Adrenal gland (tissue), 19 donors: ENCODE measurements around the gene AMZ1. TPM values are rescaled to one million over a fixed set of nuclear protein-coding genes. Genes with fewer than 3 reads are reported as not detected.

Experiments
- DNase-seq, 7 donors: peaks; one replicate each; pipeline ENCODE4 v3.0.0-alpha.2; 2019 to 2020
- H3K27ac ChIP-seq, 5 donors: fragments of 200-600 bp; sonication (generic) in 4 of 5; 1 replicate in 3 of 5; 2 replicates in 2 of 5; pipeline versions ENCODE4 v1.5.1 to v1.8.0; 2016 to 2020; ENCODE audit warnings: mild to moderate bottlenecking in 1 of 5
- H3K27me3 ChIP-seq: fragments of 200-600 bp; 2 replicates; pipeline ENCODE4 v1.8.0; 2021
- H3K36me3 ChIP-seq, 2 donors: fragments of 200-600 bp; replicated peaks in 1 of 2; 1 replicate in 1 of 2; 2 replicates in 1 of 2; pipeline versions ENCODE4 v1.5.1 to v1.8.0; 2018 to 2022
- H3K4me1 ChIP-seq, 2 donors: fragments of 200-600 bp; replicated peaks in 1 of 2; 1 replicate in 1 of 2; 2 replicates in 1 of 2; pipeline versions ENCODE4 v1.5.1 to v1.8.0; 2018 to 2021
- H3K4me3 ChIP-seq, 4 donors: fragments of 200-600 bp; sonication (generic) in 3 of 4; one replicate each; pipeline ENCODE4 v1.5.1; 2016 to 2018
- H3K9me3 ChIP-seq, 3 donors: fragments of 200-600 bp; sonication (generic) in 1 of 3; replicated peaks in 1 of 3; 1 replicate in 2 of 3; 2 replicates in 1 of 3; pipeline versions ENCODE4 v1.5.1 to v1.8.0; 2016 to 2021
- POLR2A ChIP-seq, 2 donors: fragments of 450-650 bp; IDR thresholded peaks; one replicate each; pipeline ENCODE4 v1.6.1; 2017; ENCODE audit warnings: antibody characterized with exemption in 2 of 2, mild to moderate bottlenecking in 2 of 2, moderate library complexity in 1 of 2
- whole genome bisulfite sequencing, 4 donors: extraction: QIAGEN DNeasy Blood & Tissue Kit in 2 of 4; methylation state at CpG; one replicate each; pipeline versions ENCODE4 v1.1.5 to v1.1.7; 2013 to 2017; 5-methylcytosine and 5-hydroxymethylcytosine counted together
- intact Hi-C, 2 donors: fragments of 100-400 bp; cut with DNase I; formaldehyde crosslinking; loops; one replicate each; pipeline versions ENCODE4 v1.14.1 to v1.15.0; 2022 to 2023
- long read RNA-seq, 10 donors: library from polyadenylated mRNA in 3 of 10; unstranded in 2 of 10; stranded (forward) in 1 of 10; transcript quantifications; one replicate each; pipeline ENCODE4 v2.0.0 and lab custom pipeline, GENCODE V29; 2021 to 2026
- polyA plus RNA-seq, 3 donors: library from polyadenylated mRNA; stranded (reverse); fragments of 200-250 nt in 2 of 3; fragments of 350-450 nt in 1 of 3; fragmentation: Illumina TruSeq in 1 of 3; extraction: RNeasy Lipid Tissue Mini Kit (QIAGEN cat#74804) in 1 of 3; gene quantifications; one replicate each; pipeline ENCODE4 v1.2.3, GENCODE V29; 2013 to 2014
- total RNA-seq, 9 donors: library from RNA; depleted of rRNA in 4 of 9; stranded (reverse); fragments of >200 nt in 4 of 9; fragments of 120-200 nt in 1 of 9; fragmentation: NEBNext Ultra II Directional in 1 of 9; extraction: Animal tissue kit (Norgen Biotek cat#: 25700) in 1 of 9; gene quantifications; one replicate each; pipeline versions ENCODE4 v1.1.0 to v1.2.4, GENCODE V29; 2013 to 2023
- TF ChIP-seq, protein P1 (sequence below), 6 experiments: fragments of 450-650 bp in 4 of 6; fragments of 200-600 bp in 2 of 6; sonication (generic) in 1 of 6; IDR thresholded peaks; 1 replicate in 5 of 6; 2 replicates in 1 of 6; pipeline versions ENCODE4 v1.5.1 to v1.8.0; 2016 to 2021; ENCODE audit warnings: antibody characterized with exemption in 6 of 6, mild to moderate bottlenecking in 2 of 6, moderate library complexity in 1 of 6
- donor health status: healthy with polysubstance abuse.
- donor health status: Bipolar disorder and iron deficiency.
- donor health status: DM: yes; HTN: yes; CAD: no.
- donor health status: DM: no; HTN: no; CAD: no.
- donor health status: DM: no; HTN: no; CAD: no.
- donor health status: DM: yes; HTN: yes; CAD: no.

AMZ1 gene, protein sequence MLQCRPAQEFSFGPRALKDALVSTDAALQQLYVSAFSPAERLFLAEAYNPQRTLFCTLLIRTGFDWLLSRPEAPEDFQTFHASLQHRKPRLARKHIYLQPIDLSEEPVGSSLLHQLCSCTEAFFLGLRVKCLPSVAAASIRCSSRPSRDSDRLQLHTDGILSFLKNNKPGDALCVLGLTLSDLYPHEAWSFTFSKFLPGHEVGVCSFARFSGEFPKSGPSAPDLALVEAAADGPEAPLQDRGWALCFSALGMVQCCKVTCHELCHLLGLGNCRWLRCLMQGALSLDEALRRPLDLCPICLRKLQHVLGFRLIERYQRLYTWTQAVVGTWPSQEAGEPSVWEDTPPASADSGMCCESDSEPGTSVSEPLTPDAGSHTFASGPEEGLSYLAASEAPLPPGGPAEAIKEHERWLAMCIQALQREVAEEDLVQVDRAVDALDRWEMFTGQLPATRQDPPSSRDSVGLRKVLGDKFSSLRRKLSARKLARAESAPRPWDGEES
- total RNA-seq: under 1 TPM in 3 of 9 donors, not detected in 6; 0.06 to 0.36 (median 0.14) TPM
- under 1 TPM; 0.07 to 0.32 (median 0.07) TPM for polyA plus RNA-seq
- long read RNA-seq, donor 1: 0 reads
- long read RNA-seq, donor 2: 0 reads
- long read RNA-seq, donor 3: 0 reads
- long read RNA-seq, donor 4: 0 reads
- long read RNA-seq, donor 5, partial matches to known transcripts: 0 of 3 reads
- long read RNA-seq, donor 5, other reads (novel, unspliced or antisense): 3 of 3 reads
- long read RNA-seq, donor 6: 0 reads
- long read RNA-seq, donor 7: 0 reads
- long read RNA-seq, donor 8, partial matches to known transcripts: 61 of 61 reads
- long read RNA-seq, donor 8, other reads (novel, unspliced or antisense): 0 of 61 reads
- long read RNA-seq, donor 9: 0 reads
- long read RNA-seq, donor 10, partial matches to known transcripts: 18 of 18 reads
- long read RNA-seq, donor 10, other reads (novel, unspliced or antisense): 0 of 18 reads

DNA sequence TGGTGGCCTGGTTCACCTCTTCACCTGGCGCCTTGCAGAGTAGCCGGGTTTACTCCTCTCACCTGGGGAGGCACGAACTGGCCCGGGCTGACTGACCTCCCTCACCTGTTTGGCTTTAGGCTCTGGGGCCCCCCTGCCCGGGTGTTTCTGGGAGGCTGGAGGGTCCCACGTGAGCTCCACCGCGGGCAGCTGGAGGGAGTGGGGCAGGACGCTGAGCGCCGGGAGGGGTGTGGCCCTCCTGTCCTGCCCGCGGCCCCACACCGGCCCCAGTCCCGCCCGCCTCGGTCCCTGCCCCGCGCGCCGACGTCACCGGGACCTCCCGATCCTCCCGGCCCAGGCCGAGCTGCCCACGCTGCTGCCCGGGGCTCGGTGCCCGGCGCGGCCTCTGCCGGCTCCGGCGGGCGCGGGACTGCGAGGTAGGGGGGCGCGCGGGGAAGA lies at the start of gene AMZ1:
AMZ1 (plus strand) TSS at position 322 of the 438 bp plus-strand sequence. CDS start 12,250 bp downstream, outside the sequence.
- no peaks in the 10 kb centered on the region for H3K9me3 ChIP-seq
- H3K27ac ChIP-seq: no peak within 1 kb of the TSS
- peaks cover 0 to 14% of the 10 kb centered on the region in 2 donors for H3K4me1 ChIP-seq
- intact Hi-C loops: loop anchor here (5.0 to 10.0 kb wide), 3 partner anchors 76 to 213 kb away; partner anchors contain the start of gene GRIFIN (in 1 of the 2)
- 4 to 100% (median 13%) methylated on average over 1 to 41 of the region's 41 CpGs for WGBS, 4 donors
- H3K4me3 ChIP-seq: no peak within 1 kb of the TSS
- no peak for TF ChIP-seq POLR2A (IDR thresholded peaks at IDR 0.05)
- TF ChIP-seq, protein P1, sequence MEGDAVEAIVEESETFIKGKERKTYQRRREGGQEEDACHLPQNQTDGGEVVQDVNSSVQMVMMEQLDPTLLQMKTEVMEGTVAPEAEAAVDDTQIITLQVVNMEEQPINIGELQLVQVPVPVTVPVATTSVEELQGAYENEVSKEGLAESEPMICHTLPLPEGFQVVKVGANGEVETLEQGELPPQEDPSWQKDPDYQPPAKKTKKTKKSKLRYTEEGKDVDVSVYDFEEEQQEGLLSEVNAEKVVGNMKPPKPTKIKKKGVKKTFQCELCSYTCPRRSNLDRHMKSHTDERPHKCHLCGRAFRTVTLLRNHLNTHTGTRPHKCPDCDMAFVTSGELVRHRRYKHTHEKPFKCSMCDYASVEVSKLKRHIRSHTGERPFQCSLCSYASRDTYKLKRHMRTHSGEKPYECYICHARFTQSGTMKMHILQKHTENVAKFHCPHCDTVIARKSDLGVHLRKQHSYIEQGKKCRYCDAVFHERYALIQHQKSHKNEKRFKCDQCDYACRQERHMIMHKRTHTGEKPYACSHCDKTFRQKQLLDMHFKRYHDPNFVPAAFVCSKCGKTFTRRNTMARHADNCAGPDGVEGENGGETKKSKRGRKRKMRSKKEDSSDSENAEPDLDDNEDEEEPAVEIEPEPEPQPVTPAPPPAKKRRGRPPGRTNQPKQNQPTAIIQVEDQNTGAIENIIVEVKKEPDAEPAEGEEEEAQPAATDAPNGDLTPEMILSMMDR (IDR thresholded peaks at IDR 0.05): no peak
- peaks cover 37% of the 10 kb centered on the region for H3K27me3 ChIP-seq
- DNase-seq: no peak
- no peaks in the 10 kb centered on the region for H3K36me3 ChIP-seq

DNA sequence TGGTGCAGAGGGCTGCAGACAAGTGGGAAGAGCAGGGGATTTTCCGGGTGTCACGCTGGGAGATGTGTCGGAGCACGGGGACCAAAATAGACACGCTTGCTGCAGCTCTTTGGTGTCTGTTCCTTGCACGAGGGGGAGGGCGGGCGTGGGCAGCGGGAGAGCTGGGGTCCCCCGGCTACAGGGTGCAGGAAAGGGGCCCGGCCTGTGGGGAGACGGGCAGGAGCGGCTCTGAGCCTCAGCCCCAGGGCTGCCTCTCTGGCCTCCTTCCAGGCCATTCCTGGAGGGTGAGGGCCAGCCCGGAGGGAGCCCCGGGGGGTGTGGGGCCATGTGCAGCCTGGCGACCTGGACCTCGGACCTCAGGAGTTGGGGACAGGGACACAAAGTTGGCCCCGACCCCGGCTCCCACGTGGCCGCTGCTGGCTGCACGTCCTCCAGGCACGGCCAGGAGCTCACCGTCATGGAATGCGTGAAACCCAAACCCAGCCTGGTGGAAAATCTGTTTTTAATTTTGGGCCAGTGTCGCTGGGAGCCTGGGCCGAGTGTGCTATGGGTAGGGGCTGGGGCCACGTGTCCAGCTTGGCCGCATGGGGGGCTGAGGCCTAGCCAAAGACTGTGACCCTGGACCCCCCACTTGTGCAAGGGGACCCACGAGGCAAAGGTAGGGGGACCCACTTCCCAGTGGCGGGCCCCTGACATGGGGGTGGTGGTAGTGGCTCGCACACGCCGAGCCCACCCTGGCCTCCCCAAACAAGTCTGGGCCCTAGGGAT lies 49.6 kb upstream of the AMZ1 start:
- Histone ChIP-seq H3K4me1 (peaks cover 87 to 91% of the 10 kb centered on the region in 2 donors), H3K27ac (peak overlapping the region; percentile 60 to 98 (median 97)), H3K4me3 (no peak overlapping the region), H3K9me3 (no peaks in the 10 kb centered on the region), H3K36me3 (no peaks in the 10 kb centered on the region), H3K27me3 (no peaks in the 10 kb centered on the region)
- intact Hi-C loops: no loop called here
- TF ChIP-seq, protein P1 (IDR thresholded peaks at IDR 0.05): no peak
- TF ChIP-seq POLR2A (IDR thresholded peaks at IDR 0.05): peak in 1 of 2 donors; percentile 35
- WGBS, 4 donors: 39 to 62% (median 50%) methylated on average over 16 to 34 of the region's 34 CpGs
- DNase-seq: peak; percentile 69 to 92 (median 86)

DNA sequence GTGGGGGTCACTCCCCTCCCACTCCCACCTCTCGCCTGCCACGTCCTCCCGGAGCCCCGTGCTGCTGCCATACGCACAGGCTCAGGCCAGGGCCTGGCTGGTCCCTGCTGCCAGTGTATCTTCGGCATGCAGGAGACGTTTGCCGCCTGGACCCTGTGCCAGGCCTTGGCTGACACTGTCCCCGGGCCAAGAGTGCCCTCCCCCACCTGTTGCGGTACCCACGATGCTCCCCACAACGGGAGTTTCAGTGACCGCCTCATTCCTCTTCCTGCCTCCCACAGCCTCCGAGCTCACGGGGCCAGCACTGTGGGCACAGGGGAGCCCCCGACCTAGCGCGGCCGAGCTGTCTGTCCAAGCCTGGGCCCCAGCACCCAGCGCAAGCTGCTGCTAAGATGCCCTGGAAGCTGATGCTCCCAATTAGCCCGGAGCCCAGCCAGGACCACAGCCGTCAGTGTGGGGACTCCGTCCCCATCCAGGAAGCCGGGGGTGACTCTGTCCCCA lies 48.8 kb upstream of the AMZ1 start:
- WGBS, 4 donors: 59 to 75% (median 74%) methylated on average over 9 to 24 of the region's 24 CpGs
- Histone ChIP-seq H3K9me3 (no peaks in the 10 kb centered on the region), H3K27me3 (no peaks in the 10 kb centered on the region), H3K36me3 (no peaks in the 10 kb centered on the region), H3K27ac (peak overlapping the region; percentile 39 to 98 (median 97)), H3K4me3 (no peak overlapping the region), H3K4me1 (peaks cover 80 to 88% of the 10 kb centered on the region in 2 donors)
- TF ChIP-seq, protein P1 (IDR thresholded peaks at IDR 0.05): no peak
- no peak for TF ChIP-seq POLR2A (IDR thresholded peaks at IDR 0.05)
- intact Hi-C loops: no loop called here
- peak in 3 of 7 donors; percentile 29 to 49 (median 47) for DNase-seq
